ENCODE results near the gene GPHA2. TPM values are rescaled to one million over a fixed set of nuclear protein-coding genes. Genes with fewer than 3 reads are reported as not detected.
A peak's percentile ranks its signal among the peaks of the same experiment; 100 is the strongest.

Gene GPHA2
- polyA plus RNA-seq, 1 donor, result 2.6 TPM

- no peak for DNase-seq
Measured at GRCh38 chr11:64931290-64931689, 4.4 kb downstream of the GPHA2 start.

DNA sequence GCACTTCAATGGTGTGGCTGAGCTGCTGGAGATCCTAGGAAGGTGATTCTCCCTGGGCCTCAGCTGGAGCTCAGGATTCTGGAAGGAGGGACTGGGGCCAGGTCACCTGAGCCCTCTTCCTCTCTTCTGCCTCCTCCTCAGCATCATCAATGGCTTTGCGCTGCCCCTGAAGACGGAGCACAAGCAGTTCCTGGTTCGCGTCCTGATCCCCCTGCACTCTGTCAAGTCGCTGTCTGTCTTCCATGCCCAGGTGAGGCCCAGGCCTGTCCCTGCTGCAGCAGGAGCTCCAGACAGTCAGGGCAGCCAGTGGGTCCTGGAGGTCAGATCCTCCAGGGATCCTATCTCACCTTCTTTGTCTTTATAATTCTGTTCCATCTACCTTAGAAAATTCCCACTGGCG lies 5.4 kb downstream of the GPHA2 start:
- no peak for DNase-seq

GRCh38 chr11:64929625-64930024 lies 6.1 kb downstream of the GPHA2 start:
- DNase-seq, result no peak

DNA sequence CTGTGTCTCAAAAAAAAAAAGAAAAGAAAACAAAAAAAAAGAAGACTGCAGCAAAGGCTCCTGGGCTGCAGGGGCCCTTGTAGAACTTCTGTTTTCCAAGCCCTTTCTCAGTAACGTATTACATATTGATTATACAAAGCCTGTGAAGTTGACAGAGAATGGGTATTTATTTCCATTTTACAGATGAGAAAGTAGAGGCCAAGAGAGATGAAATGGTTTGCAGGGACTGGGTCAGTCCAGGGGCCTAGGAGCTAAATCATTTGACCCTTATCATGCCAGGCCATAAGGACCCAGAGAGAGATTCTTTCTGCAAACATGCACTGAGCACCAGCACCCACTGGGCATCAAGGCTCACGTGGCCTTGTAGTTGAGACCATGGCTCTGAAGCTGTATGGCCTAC lies 6.7 kb downstream of the GPHA2 start:
- DNase-seq, result no peak

- no peak for DNase-seq
Measured at GRCh38 chr11:64926689-64927088, 9.0 kb downstream of the GPHA2 start.

GRCh38 chr11:64925536-64926436 lies 9.9 kb downstream of the GPHA2 start:
- DNase-seq, result no peak

DNA sequence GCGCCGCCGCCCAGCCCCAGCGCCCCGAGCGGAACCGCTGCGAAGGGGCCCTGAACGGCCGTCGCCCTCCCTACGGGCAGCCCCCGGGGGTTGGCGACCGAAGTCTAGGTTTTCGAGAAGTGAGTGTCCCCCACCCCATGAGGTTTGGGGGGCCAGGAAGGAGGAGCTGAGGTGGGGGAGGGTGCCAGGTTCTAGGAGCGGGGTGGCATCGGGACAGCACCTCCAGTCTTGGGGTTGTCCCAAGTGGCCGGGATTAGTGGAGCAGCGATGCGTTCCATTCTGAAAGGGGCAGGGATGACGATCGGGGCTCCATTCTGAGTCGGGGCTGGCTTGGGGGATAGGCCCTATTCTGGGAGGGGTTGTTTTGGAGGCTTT lies 10.8 kb downstream of the GPHA2 start:
- DNase-seq, result no peak

GRCh38 chr11:64923944-64924909 lies 11.5 kb downstream of the GPHA2 start, which contains the start of gene PPP2R5B:
TSS of gene PPP2R5B (plus strand) at chr11:64924689. CDS start at chr11:64925735, 1,046 bp downstream.
- DNase-seq, result peak; percentile 86

- no peak for DNase-seq
Measured at GRCh38 chr11:64923151-64923661, 12.5 kb downstream of the GPHA2 start.

DNA sequence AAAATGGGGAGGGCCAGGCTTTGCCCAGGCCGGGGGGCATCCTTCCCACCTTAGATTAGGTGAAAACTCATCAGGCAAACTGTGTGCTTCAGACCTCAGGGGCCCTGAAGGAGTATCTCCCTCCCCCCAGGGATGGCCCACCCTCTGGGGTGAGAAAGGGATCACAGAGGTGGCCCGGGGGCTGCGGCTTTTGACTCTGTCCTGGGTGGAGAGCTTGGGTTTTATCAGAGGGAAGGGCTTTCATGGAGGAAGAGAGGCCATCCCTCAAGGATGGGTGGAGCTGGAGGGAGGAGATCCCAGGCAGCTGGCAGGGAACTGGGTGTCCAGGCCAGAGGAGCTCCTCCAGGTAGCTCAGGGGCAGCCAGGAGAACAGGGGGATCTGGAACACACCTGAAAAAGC lies 14.3 kb downstream of the GPHA2 start:
- no peak for DNase-seq

DNA sequence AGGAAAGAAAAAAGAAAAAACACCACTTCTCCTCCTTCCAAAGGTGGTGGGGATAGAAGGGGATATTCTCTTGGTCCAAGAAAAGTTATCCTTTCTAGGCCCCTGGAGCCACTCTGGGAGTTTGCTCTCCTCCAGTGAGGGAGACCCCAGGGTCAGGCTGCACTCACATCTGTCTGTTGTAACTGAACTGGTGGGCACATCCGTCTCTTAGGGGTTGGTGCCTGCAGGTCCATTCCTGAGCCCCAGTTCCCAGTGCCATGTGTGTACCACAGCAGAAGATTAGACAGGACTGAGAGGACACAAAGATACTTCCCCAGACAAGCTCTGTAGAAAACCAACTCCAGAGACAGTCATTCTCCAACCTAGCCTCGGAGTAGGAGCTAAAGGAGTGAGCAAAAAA lies 15.6 kb downstream of the GPHA2 start:
- no peak for DNase-seq

DNA sequence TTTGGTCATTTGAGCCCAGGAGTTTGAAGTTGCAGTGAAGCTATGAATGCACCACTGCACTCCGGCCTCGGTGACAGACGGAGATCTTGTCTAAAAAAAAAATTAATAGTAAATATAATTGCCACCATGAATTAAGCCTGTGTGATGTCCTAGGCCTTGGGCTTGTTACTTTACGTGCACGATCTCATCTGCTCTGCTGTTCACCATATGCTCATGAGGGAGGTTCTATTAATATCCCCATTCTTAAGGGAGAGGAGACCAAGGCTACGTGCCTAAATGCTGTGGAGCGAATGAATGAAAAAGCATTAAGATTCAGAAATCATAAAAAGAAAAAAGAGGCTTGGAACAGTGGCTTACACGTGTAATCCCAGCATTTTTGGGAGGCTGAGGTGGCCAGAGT lies 16.1 kb downstream of the GPHA2 start:
- DNase-seq, result no peak

DNA sequence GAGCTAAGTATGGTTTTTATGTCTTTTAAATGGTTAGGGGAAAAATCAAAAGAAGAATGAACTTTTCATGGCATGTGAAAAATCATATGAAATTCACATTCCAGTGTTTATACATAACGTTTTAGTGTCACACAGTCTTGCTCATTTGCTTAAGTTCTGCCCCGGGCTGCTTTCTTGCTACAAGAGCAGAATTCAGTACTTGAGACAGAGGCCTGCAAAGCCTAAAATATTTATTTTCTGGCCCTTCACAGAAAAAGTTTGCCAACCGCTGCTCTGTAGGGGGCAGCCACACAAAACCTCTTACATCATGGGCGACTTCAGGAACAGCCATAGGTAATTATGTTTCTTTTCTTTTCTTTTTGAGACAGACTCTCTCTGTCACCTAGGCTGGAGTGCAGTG lies 17.7 kb downstream of the GPHA2 start:
- no peak for DNase-seq

DNA sequence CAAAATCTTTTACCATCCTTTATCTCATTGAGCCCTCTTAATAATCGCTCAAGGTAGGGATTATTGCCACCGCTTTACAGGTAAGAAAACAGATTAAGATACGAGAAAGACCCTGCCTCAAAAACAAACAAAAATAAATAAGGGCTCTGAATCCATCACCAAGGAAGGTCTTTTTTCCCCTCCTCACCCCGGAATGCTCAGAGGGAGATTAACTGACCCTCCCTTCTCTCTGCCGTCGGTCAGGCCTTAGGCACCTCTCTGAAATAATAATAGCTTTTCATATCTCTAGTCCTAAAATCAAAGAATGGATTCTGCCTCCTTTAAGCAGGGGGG lies 18.1 kb downstream of the GPHA2 start:
- DNase-seq, result no peak

GRCh38 chr11:64916775-64917662 lies 18.7 kb downstream of the GPHA2 start, which contains the start of gene ATG2A:
TSS of gene ATG2A (minus strand) at chr11:64917209. CDS start at chr11:64917135, 74 bp downstream.
- DNase-seq, result peak; percentile 100

GRCh38 chr11:64916040-64916774 lies 19.5 kb downstream of the GPHA2 start:
- no peak for DNase-seq

DNA sequence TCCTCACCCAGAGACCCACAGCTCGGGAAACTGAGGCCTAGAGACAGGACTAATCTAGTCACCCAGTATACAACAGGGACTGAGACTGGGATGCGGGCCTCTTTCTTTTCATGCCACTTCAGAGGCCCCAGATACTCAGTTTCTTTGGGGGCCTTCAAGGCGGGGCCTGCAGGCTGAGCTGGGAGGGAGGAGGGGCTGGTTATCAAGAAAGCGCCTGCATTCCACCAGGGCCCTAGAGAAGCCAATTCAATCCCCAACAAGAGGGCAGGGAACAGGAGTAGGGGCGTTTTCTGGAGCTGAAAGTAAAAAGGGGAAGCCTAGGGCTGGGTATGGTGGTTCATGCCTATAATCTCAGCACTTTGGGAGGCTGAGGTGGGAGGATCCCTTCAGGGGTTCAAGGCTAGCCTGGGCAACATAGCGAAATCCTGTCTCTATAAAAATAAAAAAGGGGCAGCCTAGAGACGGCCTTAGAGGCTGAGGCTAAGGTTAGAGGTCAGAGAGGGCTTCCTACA lies 20.3 kb downstream of the GPHA2 start:
- no peak for DNase-seq

DNA sequence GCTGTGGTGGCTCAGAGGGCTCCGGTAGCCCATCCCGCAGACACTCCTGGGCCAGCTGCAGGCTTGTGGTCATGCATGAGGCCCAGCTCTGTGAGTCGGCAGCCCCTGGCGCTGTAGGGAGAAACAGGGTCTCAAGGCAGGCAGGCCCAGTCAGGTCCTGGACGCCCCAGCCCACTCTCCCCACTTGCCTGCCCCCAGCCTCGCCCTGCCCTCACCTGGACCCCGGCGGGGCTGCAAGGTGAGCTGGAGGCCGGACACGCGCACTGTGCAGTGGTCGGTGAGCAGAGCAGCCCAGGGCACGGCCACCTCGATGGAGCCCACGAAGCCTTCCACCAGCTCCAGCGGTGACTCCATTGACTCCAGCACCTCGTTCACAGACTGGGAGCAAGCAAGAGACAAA lies 21.6 kb downstream of the GPHA2 start:
- DNase-seq, result no peak

GRCh38 chr11:64913171-64913727 lies 22.4 kb downstream of the GPHA2 start:
- no peak for DNase-seq

- DNase-seq, result no peak
Measured at GRCh38 chr11:64911689-64912088, 24.0 kb downstream of the GPHA2 start.

All from left kidney (tissue), 2 donors.